ENCODE data around the gene CLEC16A.

Gene CLEC16A

DNA sequence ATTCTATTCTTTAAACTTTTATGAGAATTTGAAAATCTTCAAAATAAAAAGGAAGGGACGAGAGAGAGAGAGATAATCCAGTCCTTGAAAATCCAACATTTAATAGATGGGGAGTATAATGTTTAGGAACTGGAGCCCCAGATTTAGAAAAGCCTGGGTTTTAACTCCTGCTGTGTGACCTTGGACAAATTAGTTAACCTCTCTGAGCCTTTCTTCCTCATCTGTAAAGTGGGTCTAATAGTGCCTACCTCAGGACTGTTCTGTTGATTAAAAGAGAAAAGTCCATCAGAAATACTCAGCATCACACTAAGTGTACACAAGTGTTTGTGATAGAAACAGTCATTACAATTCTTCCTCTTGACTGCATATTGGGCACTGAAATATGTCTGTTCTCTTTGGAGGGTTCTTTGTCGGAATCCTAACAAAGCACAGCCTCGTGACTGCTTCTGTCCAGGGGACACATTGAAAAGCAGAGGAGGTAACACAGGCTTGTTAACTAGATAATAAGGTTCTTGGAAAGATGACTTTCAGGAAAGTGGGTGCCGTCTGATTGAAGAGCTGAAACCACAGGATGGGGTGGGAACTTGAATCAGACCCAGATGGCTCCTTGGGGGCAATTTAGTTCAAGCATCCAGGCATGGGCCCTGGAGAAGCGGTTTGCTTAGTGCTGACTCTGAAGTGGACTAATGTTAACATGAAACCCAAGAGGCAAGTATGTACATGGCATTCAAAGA is 128.2 kb downstream of the CLEC16A start:
- no peak overlapping the region for H3K4me3 ChIP-seq (ENCODE audit: low read length)
- TF ChIP-seq ZNF274 (IDR thresholded peaks at IDR 0.05; ENCODE audit: low read depth, low read length) = no peak

DNA sequence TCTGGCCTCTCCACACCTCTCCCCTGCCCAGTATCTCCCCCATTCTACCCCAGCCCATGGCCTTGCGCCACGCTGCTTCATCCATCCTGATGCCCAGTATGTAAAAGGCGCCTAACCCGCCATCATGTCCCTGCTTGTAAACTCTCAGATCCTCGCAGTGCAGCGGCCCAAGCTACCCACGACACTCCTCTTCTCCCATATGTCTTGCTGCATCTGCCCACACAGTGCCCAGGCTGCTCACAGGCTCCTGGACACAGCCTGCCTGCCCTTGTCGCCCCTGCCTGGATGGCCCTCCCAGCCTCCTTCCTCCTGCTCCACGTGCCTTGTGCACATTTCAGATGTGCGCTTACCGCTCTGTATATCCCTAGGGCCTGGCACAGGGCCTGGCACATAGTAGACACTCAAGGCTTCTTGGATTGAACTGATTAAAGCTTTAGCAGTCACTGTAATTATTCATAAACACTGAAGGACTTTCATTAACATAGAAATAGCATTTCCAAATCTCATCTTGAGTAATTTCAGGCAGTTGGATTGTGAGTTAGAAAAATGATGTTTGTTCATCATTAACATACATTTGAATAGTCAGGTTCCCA is 129.1 kb downstream of the CLEC16A start:
- TF ChIP-seq ZNF274 (IDR thresholded peaks at IDR 0.05; ENCODE audit: low read depth, low read length) = no peak

DNA sequence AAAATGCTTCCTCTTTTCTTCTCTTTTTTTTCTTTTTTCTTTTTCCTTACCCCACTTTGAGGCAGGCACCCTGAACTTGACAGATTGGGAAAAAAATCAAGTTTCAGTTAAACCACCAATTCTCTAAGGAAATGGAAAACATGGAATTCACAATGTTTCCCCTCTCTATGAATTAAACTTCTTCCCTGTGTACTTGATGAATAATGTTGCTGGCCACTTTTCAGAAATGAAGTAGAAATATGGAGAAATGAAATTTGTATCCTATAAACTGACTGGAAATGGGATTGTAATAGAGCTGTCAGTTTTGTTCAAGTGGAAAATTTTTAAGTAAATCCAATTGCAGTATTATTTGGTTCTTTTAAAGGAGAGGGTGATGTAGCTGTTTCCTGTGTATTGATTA is 129.8 kb downstream of the CLEC16A start:
- TF ChIP-seq ZNF274 (IDR thresholded peaks at IDR 0.05; ENCODE audit: low read depth, low read length) = no peak
- H3K4me3 ChIP-seq (ENCODE audit: low read length) = no peak overlapping the region

More for the DNA sequence above, 129.1 kb downstream of the CLEC16A start:
- H3K4me3 ChIP-seq (ENCODE audit: low read length) = no peak overlapping the region

DNA sequence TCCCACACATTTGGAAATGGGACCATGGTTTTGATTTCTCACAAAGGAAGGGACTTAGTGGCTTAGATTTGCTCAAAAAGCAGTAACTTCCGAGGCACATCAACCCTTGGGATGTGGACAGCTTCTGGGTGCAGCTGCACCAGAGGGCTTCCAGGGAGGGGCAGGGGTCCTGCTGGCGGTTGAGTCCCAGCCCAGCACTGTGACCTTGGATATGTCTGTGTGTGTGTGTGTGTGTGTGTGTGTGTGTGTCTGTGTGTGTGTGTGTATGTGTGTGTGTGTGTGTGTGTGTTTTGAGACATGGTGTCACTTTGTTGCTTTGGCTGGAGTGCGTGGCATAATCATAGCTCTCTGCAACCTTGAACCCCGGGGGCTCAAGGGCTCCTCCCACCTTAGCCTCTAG is 130.8 kb downstream of the CLEC16A start:
- TF ChIP-seq ZNF274 (IDR thresholded peaks at IDR 0.05; ENCODE audit: low read depth, low read length) = no peak
- no peak overlapping the region for H3K4me3 ChIP-seq (ENCODE audit: low read length)

DNA sequence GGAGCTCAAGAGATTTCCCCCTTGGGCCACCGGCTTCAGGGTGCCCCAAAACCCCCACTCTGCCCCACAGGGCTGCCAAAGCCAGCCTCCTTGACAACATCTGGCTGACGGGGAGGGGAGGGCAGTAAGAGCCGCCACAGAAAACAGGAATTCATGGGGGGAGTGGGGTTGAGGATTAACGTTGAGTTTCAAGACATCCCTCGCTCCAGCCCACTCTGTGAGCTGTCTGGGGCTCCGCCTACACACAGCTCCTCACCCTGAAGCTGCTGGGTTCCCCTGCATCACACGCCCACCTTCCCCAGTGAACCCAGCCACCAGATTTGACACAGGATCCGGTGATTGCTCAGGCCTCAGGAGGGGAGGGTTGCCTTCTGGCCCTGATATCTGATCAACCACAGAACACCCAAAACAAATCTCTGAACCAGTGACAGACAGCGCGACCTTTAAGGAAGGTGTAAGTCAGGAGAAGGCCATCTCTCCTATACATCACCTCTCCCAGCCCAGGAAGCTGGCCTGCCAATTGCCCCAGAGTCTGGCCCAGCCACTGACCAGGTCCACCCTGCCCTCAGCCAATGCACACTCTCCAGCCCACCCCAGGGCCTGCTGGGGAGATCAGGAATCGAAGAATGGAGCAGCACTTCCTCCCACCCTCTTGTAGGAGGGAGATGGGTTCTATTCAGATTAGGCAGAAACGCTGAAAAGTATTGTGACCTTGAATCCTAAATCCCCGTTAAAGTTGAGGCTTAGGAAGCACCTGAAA is 132.1 kb downstream of the CLEC16A start:
- TF ChIP-seq ZNF274 (IDR thresholded peaks at IDR 0.05; ENCODE audit: low read depth, low read length) = no peak
- H3K4me3 ChIP-seq (ENCODE audit: low read length) = no peak overlapping the region

DNA sequence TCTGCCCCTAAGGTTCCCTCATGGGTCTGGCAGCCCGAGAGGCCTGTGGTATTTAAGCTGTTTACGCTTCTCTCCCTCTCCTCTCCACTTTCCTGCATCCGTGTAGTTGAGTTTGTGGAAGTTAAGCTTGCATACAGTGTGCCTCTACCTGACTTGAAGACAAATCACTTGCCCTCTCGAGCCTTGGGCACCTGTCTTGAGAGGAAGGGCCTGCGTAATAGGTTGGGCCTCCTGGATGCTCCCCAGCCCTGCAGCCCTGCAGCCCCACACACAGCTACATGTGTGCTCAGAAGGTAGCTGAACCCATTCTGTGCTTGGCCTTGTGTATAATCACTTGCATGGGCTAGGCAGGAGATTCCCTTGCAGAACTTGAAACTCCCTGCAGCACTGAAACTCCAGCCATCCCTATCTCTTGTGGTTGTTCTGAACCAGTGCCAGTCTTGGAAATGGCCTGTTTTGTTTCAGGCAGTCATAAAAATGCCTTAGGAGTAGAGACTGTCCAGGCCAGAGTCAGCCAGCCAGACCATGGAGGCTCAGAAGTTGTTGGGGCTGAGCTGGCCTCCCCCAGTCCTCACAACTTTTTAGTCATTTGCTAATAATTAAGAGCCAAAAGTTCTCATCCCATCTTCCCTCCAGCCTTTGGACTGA is 134.6 kb downstream of the CLEC16A start:
- H3K4me3 ChIP-seq (ENCODE audit: low read length) = no peak overlapping the region
- no peak for TF ChIP-seq ZNF274 (IDR thresholded peaks at IDR 0.05; ENCODE audit: low read depth, low read length)

DNA sequence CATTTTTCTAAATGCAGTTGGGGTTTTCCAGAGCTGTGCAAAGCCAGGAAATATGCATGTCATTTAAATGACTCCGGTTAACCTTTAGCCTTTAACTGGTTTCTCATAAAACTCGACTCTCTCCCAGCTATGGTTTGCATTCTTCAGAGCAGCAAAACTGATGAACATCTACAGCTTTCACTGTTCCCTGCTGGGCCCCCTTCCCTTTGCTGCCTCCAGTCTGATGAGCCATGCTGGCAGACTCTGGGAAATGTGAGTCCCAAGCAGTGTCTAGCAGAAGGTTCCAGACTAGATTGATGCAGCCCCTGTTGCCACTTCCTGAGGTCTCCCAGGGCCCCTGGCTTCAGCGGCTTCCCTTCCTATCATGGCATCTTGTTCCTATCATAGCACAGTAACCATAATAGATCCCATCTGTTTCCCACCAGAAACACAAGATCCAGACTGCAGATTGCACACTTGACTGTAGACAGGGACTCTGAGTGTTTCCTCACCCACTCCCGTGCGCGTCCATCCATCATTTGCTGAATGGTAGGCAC is 135.4 kb downstream of the CLEC16A start:
- TF ChIP-seq ZNF274 (IDR thresholded peaks at IDR 0.05; ENCODE audit: low read depth, low read length) = no peak
- no peak overlapping the region for H3K4me3 ChIP-seq (ENCODE audit: low read length)

DNA sequence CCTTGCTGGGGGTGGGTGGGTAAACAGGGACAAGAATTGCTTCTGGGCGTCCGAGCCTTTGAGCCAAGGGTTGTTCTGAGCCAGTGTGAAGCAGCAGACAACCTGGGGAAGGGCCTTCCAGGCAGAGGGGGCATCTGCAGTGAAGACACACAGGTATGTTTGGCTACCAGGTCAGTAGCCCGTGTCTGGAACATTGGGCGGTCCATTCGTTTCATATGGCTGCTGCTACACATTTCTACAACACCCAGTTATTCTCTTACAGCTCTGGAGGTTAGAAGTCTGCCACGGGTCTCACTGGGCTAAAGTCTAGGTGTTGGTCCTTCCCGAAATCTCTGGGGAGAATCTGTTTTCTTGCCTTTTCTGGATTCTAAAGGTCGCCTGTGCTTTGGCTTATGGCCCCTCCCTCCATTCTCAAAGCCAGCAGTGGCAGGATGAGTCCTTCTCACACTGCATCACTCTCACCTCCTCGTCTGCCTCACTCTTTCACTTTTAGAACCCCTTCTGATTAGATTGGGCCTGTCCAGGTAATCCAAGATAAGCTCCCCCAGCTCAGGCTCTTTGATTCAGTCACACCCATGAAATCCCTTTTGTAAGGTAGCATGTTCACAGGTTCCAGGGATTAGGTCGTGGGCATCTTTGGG is 136.1 kb downstream of the CLEC16A start:
- no peak for TF ChIP-seq ZNF274 (IDR thresholded peaks at IDR 0.05; ENCODE audit: low read depth, low read length)
- no peak overlapping the region for H3K4me3 ChIP-seq (ENCODE audit: low read length)

DNA sequence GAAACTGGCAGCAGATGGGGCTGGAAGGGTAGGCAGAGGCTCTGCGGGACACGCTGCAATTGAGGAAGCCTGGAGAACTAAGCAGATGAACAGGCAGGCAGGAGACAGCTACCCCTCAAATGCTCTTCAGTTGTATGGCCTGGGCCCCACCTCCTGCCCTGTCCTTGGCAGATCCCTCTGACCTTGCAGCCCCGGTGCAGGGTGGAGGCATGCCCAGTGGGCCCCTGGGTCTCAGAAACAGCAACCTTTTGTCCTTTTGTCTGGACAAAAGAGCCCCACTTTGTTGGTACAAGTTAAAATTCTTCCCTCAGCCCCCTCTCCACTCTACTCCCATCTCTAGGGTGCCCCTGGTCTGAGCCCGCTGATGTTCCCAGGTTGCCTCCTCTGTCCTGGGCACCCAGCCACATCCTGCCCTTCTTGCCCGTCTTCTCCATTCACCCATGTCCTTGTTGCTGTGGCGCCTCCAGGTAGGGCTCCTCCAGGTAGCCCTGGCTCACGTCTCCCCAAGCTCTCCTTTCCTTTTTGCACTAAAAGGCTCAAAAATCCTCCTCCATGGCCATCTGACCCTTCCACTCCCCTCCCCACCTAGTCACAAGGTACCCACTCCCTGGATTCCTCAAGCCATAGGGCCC is 136.8 kb downstream of the CLEC16A start:
- TF ChIP-seq ZNF274 (IDR thresholded peaks at IDR 0.05; ENCODE audit: low read depth, low read length) = no peak
- H3K4me3 ChIP-seq (ENCODE audit: low read length) = no peak overlapping the region

DNA sequence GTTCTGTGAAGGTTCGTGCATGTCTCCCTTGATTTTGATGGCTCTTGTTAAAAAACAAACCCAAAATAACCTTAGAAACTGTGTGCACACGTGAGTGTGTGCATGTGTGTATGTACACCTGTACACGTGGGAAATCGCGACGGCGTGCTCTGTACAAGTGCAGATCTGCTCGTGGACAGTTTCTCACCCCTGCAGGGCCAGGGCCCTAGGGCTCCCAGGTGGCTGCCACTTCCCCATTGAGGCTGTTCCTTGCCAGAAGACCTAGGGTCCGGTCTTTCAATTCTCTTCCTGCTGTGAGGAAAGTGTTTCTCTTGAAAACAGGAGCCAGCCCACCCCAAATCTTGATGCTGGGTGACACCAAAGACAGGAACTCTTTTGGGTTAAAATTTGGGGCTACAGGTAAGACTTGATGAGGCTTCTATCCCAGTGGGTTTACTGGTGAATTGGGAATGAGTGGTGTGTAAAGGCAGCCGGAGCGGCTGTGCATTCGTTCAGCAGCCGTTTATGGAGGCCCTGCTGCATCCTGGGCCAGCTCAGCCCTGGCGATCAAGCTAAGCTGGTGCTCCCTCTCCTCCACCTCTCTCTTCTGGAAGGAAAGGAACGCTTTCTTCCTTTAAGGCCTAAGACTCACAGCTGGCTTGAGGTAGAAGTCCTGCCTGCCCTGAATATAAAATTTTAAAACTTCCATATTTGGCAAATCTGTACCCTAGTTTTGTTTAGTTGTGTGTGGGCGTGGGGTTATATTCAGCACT is 137.9 kb downstream of the CLEC16A start:
- no peak for TF ChIP-seq ZNF274 (IDR thresholded peaks at IDR 0.05; ENCODE audit: low read depth, low read length)
- no peak overlapping the region for H3K4me3 ChIP-seq (ENCODE audit: low read length)

DNA sequence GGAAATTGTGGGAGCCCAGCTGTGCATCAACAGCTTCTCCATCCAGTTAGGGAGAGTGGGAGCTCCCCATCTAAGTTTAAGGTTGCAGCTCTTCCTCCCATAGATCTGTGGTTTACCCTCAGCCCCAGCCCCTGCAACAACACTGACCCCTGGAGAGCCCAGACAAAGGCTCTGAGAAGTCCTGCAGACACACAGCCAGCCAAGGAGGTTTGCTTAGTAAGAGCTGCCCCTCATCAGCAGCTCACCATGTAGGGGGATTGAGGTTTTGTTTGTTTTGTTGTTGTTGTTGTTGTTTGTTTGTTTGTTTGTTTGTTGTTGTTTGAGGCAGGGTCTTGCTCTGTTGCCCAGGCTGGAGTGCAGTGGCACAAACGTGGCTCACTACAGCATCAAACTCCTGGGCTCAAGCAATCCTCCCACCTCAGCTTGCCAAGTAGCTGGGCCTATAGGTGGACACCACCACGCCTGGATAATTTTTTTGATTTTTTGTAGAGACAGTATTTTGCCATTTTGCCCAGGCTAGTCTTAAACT is 138.6 kb downstream of the CLEC16A start:
- TF ChIP-seq ZNF274 (IDR thresholded peaks at IDR 0.05; ENCODE audit: low read depth, low read length) = no peak
- H3K4me3 ChIP-seq (ENCODE audit: low read length) = no peak overlapping the region

DNA sequence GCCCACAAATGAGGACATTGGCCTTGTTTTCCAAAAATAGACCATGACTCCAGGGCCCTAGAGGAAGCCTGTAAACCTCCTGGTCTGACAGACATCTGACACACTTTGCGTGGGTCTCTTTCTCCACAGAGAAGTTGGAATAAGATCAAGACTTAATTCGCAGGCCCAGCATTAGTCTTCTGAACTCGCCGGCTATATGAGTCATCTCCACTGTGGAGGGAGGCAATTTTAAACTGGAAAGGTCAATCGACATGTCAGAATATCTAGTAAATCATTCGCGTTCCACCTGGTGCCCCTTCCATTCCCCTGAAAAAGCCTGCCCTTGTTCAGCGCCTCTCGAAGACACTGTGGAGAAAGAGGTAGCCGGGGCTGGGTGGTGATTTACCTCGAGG is 140.1 kb downstream of the CLEC16A start:
- TF ChIP-seq ZNF274 (IDR thresholded peaks at IDR 0.05; ENCODE audit: low read depth, low read length) = no peak
- H3K4me3 ChIP-seq (ENCODE audit: low read length) = no peak overlapping the region

Data from GM08714 (cell line).